ENCODE data around the gene KASH5. TPM values are rescaled to one million over a fixed set of nuclear protein-coding genes. Genes with fewer than 3 reads are reported as not detected.

KASH5 gene
- total and polyA plus RNA-seq, 2 donors (not counting 1 experiment from before 2014, with no cell fraction given): 0.67 to 0.74 TPM

GRCh38 chr19:49409441-49410029 lies 21.5 kb downstream of the KASH5 start:
- H2AFZ ChIP-seq (ENCODE audit: insufficient read depth, low read depth, low read length, poor library complexity, severe bottlenecking): peak overlapping the region; percentile 74
- WGBS (ENCODE audit: insufficient coverage): 60% methylated on average over 3 of the region's 5 CpGs
- Mint-ChIP-seq H3K4me1 (peaks cover 46% of the 10 kb centered on the region), H3K27ac (peak overlapping the region; percentile 60), H3K9me3 (ENCODE audit: insufficient read depth) (no peaks in the 10 kb centered on the region), H3K27me3 (no peaks in the 10 kb centered on the region), H3K4me3 (peak overlapping the region; percentile 52)
- intact Hi-C loops (cut with micrococcal nuclease): loop anchor here (2.0 kb wide), 1 partner anchor 15 kb away; the partner anchor contains the start of gene GFY
- no peak for TF ChIP-seq CTCF (IDR thresholded peaks at IDR 0.05)
- no peak for TF ChIP-seq EZH2 (IDR thresholded peaks at IDR 0.05; ENCODE audit: borderline replicate concordance, insufficient read depth, low read depth, low read length, poor library complexity, severe bottlenecking)
- H3K9ac ChIP-seq (ENCODE audit: low read length): peak overlapping the region; percentile 12
- ChIA-PET POLR2A (interaction anchor here (0.7 to 1.2 kb wide), 3 partner anchors 12 to 69 kb away, joined by 3 to 5 read pairs (median 3); no protein-coding TSS in a partner anchor), CTCF (interaction anchor here (0.6 to 4.4 kb wide), 11 partner anchors 8 to 184 kb away, joined by 3 to 25 read pairs (median 3); no protein-coding TSS in a partner anchor)
- no peaks in the 10 kb centered on the region for H3K27me3 ChIP-seq (replicated peaks in 1 of 4; ENCODE audit: control extremely low read depth in 1 of 4, control insufficient read depth in 3 of 4, insufficient read depth in 4 of 4, low read length in 3 of 4)
- peaks cover 0 to 3% (median 0%) of the 10 kb centered on the region in 3 donors for H3K9me3 ChIP-seq (ENCODE audit: control extremely low read depth in 1 of 3, control insufficient read depth in 2 of 3, insufficient read depth in 1 of 3, low read length in 2 of 3)
- peaks cover 34 to 46% of the 10 kb centered on the region in 2 donors for H3K4me1 ChIP-seq (ENCODE audit: control insufficient read depth in 2 of 2, insufficient read depth in 2 of 2, low read length in 2 of 2)
- ATAC-seq (ENCODE audit: low read depth) (peak; percentile 85), DNase-seq (peak; percentile 71)
- no peaks in the 10 kb centered on the region for H4K20me1 ChIP-seq (ENCODE audit: control insufficient read depth, insufficient read depth, low read length, poor library complexity, severe bottlenecking)
- H3K79me2 ChIP-seq (ENCODE audit: control insufficient read depth, insufficient read depth, low read length): no peaks in the 10 kb centered on the region
- H3K4me3 ChIP-seq (ENCODE audit: control extremely low read depth in 1 of 5, extremely low read depth in 1 of 5, insufficient read depth in 1 of 5, low read depth in 2 of 5, low read length in 4 of 5): peak overlapping the region in 1 of 5 experiments; percentile 45
- H3K27ac ChIP-seq (ENCODE audit: low read length in 2 of 2): peak overlapping the region; percentile 50 to 55
- H3K4me2 ChIP-seq (replicated peaks; ENCODE audit: low read depth, low read length, poor library complexity, severe bottlenecking): peak overlapping the region; percentile 71
- no peaks in the 10 kb centered on the region for H3K36me3 ChIP-seq (replicated peaks in 1 of 2; ENCODE audit: control extremely low read depth in 1 of 2, control insufficient read depth in 1 of 2, extremely low read depth in 1 of 2, insufficient read depth in 2 of 2, low read length in 1 of 2)

Data from B cell (primary cell).